Heart left ventricle (tissue), 13 donors: ENCODE measurements around the gene ENTHD1.

Experiments used
- POLR2A ChIP-seq, 2 donors: fragments of 450-650 bp; IDR thresholded peaks; one replicate each; pipeline ENCODE4 v1.6.1; 2017; ENCODE audit warnings: antibody characterized with exemption in 2 of 2, mild to moderate bottlenecking in 2 of 2, moderate library complexity in 2 of 2
- TF ChIP-seq, protein P1 (sequence below), 12 donors: fragments of 200-600 bp; sonication (generic) in 4 of 12; IDR thresholded peaks; one replicate each; pipeline versions ENCODE4 v1.5.0 to v1.8.0; 2018 to 2022; ENCODE audit warnings: antibody characterized with exemption in 12 of 12, mild to moderate bottlenecking in 5 of 12
- donor health status: ischemic (EF 13 %, LVEDD 7.1; RV severe dilation, severe dysfunction).
- donor health status: DM: no; HTN: yes; CAD: no.
- donor health status: DM: no; HTN: no; CAD: no.
- donor health status: ischemic (EF 25% LVEDD 6.9; RV normal size, moderate dysfunction).
- donor health status: ischemic (EF 25% LVEDD 5.7; RV mildly dilated, moderate dysfunction).
- donor health status: ischemic (EF 35%, LVEDD 5.7; RV mildly dilated, moderate dysfunction).
- donor health status: nonischemic (EF 11% LVEDD 7.7; RV severe dilation, severe dysfunction).
- donor health status: DM: yes; HTN: yes; CAD: no.
- donor health status: PGD.
- donor health status: ischemic (EF 29% LVEDD 5.4; RV normal size, mild dysfunction).
- donor health status: nonischemic (EF 23%, LVEDD 6.1; RV moderate dilation, normal function).

DNA sequence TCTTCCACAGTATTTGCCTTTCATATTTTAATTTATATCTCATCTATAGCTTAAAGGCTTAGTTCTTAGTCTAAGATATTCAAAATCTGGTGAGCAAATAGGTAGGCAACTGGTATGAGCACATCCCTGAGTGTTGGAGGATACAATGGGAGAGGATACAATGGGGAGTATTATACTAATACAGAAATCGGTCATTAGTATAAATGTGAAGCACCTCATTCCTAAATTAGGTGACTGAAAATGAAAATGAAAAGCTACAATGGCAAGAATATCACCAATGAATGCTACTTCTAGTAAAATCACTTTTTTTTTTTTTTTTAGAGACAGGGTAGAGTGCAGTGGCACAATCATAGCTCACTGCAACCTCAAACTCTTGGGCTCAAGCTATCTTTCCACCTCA is 21.0 kb downstream of the ENTHD1 start:
- TF ChIP-seq, protein P1, sequence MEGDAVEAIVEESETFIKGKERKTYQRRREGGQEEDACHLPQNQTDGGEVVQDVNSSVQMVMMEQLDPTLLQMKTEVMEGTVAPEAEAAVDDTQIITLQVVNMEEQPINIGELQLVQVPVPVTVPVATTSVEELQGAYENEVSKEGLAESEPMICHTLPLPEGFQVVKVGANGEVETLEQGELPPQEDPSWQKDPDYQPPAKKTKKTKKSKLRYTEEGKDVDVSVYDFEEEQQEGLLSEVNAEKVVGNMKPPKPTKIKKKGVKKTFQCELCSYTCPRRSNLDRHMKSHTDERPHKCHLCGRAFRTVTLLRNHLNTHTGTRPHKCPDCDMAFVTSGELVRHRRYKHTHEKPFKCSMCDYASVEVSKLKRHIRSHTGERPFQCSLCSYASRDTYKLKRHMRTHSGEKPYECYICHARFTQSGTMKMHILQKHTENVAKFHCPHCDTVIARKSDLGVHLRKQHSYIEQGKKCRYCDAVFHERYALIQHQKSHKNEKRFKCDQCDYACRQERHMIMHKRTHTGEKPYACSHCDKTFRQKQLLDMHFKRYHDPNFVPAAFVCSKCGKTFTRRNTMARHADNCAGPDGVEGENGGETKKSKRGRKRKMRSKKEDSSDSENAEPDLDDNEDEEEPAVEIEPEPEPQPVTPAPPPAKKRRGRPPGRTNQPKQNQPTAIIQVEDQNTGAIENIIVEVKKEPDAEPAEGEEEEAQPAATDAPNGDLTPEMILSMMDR (IDR thresholded peaks at IDR 0.05) = no peak
- no peak for TF ChIP-seq POLR2A (IDR thresholded peaks at IDR 0.05)
